H1 (cell line): Measurements from ENCODE around the gene GAK. TPM values are rescaled to one million over a fixed set of nuclear protein-coding genes. Genes with fewer than 3 reads are reported as not detected.

Experiments
- CTCF ChIA-PET: fragments of 300-600 bp; sonication (Branson Sonifier 250); formaldehyde crosslinking; loops from one replicate; lab custom pipeline; 2021; ENCODE audit not compliant: partially characterized antibody; lab: Charles Lee
- POLR2A ChIA-PET: fragments of 300-600 bp; sonication (Branson Sonifier 250); formaldehyde crosslinking; loops from one replicate; lab custom pipeline; 2021; ENCODE audit warnings: inconsistent platforms; ENCODE audit not compliant: partially characterized antibody; lab: Charles Lee
- DNase-seq, 2 experiments: peaks; one replicate each; pipeline versions ENCODE4 v3.0.0 to v3.0.0-alpha.2; 2010 to 2022; ENCODE audit warnings: low spot score in 2 of 2, low read depth in 1 of 2, mixed read lengths in 1 of 2
- FAIRE-seq: peaks from 2 replicates; lab custom pipeline; 2011; peaks lifted over from hg19 to GRCh38; lab: Jason Lieb, UNC
- H2AFZ ChIP-seq: 2 replicates; pipeline ENCODE4 v1.8.1; 2012; ENCODE audit warnings: low read length, inconsistent platforms
- H2AK5ac ChIP-seq: 2 replicates; pipeline ENCODE4 v1.6.1; 2013; ENCODE audit warnings: low read depth, low read length
- H2BK120ac ChIP-seq: replicated peaks from 2 replicates; pipeline ENCODE3; 2013; ENCODE audit warnings: low read depth, low read length, inconsistent platforms
- H2BK12ac ChIP-seq: 2 replicates; pipeline ENCODE4 v1.6.1; 2013; ENCODE audit warnings: low read depth, low read length
- H2BK15ac ChIP-seq: 2 replicates; pipeline ENCODE4 v1.6.1; 2013; ENCODE audit warnings: low read length
- H2BK20ac ChIP-seq: 2 replicates; pipeline ENCODE4 v1.6.1; 2013; ENCODE audit warnings: low read length
- H2BK5ac ChIP-seq: 2 replicates; pipeline ENCODE4 v1.6.1; 2013; ENCODE audit warnings: low read depth, low read length
- H3K14ac ChIP-seq: 2 replicates; pipeline ENCODE4 v1.6.1; 2013; ENCODE audit warnings: inconsistent platforms; ENCODE audit not compliant: insufficient read length
- H3K18ac ChIP-seq: 2 replicates; pipeline ENCODE4 v1.6.1; 2013; ENCODE audit warnings: low read length; ENCODE audit errors: extremely low read depth
- H3K23ac ChIP-seq: 2 replicates; pipeline ENCODE4 v1.6.1; 2013; ENCODE audit warnings: inconsistent platforms; ENCODE audit not compliant: insufficient read length
- H3K23me2 ChIP-seq: 2 replicates; pipeline ENCODE4 v1.6.1; 2013; ENCODE audit warnings: low read depth, low read length
- H3K27ac ChIP-seq: 2 replicates; pipeline ENCODE4 v1.6.1; 2011; ENCODE audit warnings: low read depth, low read length, inconsistent platforms
- H3K27me3 ChIP-seq, 4 experiments: replicated peaks in 1 of 4; 1 replicate in 1 of 4; 2 replicates in 3 of 4; pipeline versions ENCODE4 v1.6.1 to v1.8.1; 2011 to 2013; ENCODE audit warnings: low read length in 3 of 4, mild to moderate bottlenecking in 3 of 4, inconsistent platforms in 2 of 4, mixed read lengths in 2 of 4, moderate library complexity in 1 of 4; ENCODE audit not compliant: control insufficient read depth in 3 of 4, insufficient read depth in 3 of 4; ENCODE audit errors: extremely low read depth in 1 of 4
- H3K36me3 ChIP-seq, 4 experiments: 2 replicates each; pipeline versions ENCODE4 v1.6.1 to v1.8.1; 2011 to 2013; ENCODE audit warnings: mild to moderate bottlenecking in 4 of 4, low read length in 3 of 4, moderate library complexity in 2 of 4, control low read depth in 1 of 4, inconsistent platforms in 1 of 4; ENCODE audit not compliant: insufficient read depth in 4 of 4, control insufficient read depth in 2 of 4
- H3K4ac ChIP-seq: replicated peaks from 2 replicates; pipeline ENCODE3; 2013; ENCODE audit warnings: low read length, low read depth, mixed read lengths, inconsistent platforms; ENCODE audit not compliant: insufficient read length
- H3K4me1 ChIP-seq, 4 experiments: replicated peaks in 1 of 4; 1 replicate in 1 of 4; 2 replicates in 3 of 4; pipeline versions ENCODE4 v1.6.1 to v1.8.1; 2011 to 2013; ENCODE audit warnings: low read length in 3 of 4, inconsistent platforms in 2 of 4, mixed read lengths in 1 of 4; ENCODE audit not compliant: insufficient read depth in 4 of 4, control insufficient read depth in 3 of 4
- H3K4me2 ChIP-seq, 2 experiments: 2 replicates each; pipeline versions ENCODE4 v1.6.1 to v1.8.1; 2011 to 2013; ENCODE audit warnings: low read depth in 2 of 2, low read length in 2 of 2, control low read depth in 1 of 2, inconsistent platforms in 1 of 2, mild to moderate bottlenecking in 1 of 2; ENCODE audit not compliant: insufficient read depth in 1 of 2
- H3K4me3 ChIP-seq, 4 experiments: fragments of 200-600, 300-600 bp in 1 of 4; sonication (generic), shearing (Covaris generic), sonication (Bioruptor Twin) in 1 of 4; 2 replicates each; pipeline versions ENCODE4 v1.5.1 to v1.8.1; 2011 to 2016; ENCODE audit warnings: low read length in 4 of 4, low read depth in 3 of 4, control low read depth in 2 of 4, inconsistent platforms in 2 of 4, mild to moderate bottlenecking in 2 of 4, mixed read lengths in 1 of 4, moderate library complexity in 1 of 4; ENCODE audit not compliant: insufficient read depth in 2 of 4; ENCODE audit errors: extremely low read depth in 1 of 4
- H3K56ac ChIP-seq: replicated peaks from 2 replicates; pipeline ENCODE3; 2013; ENCODE audit warnings: low read depth, mild to moderate bottlenecking, mixed read lengths, low read length, inconsistent platforms; ENCODE audit not compliant: insufficient read length
- H3K79me1 ChIP-seq: 2 replicates; pipeline ENCODE4 v1.6.1; 2013; ENCODE audit warnings: low read depth, low read length, control low read depth
- H3K79me2 ChIP-seq, 2 experiments: 2 replicates each; pipeline versions ENCODE4 v1.6.1 to v1.8.1; 2012 to 2013; ENCODE audit warnings: low read length in 2 of 2, mild to moderate bottlenecking in 2 of 2, inconsistent platforms in 1 of 2; ENCODE audit not compliant: insufficient read depth in 2 of 2, control insufficient read depth in 1 of 2
- H3K9ac ChIP-seq, 4 experiments: replicated peaks in 1 of 4; 1 replicate in 1 of 4; 2 replicates in 3 of 4; pipeline versions ENCODE4 v1.6.1 to v1.8.1; 2011 to 2013; ENCODE audit warnings: low read depth in 3 of 4, low read length in 3 of 4, control low read depth in 2 of 4, mild to moderate bottlenecking in 2 of 4, moderate library complexity in 2 of 4, inconsistent platforms in 1 of 4; ENCODE audit errors: extremely low read depth in 1 of 4
- H3K9me3 ChIP-seq, 2 experiments: 2 replicates each; pipeline versions ENCODE4 v1.6.1 to v1.8.1; 2012 to 2013; ENCODE audit warnings: mild to moderate bottlenecking in 2 of 2, moderate library complexity in 2 of 2, control low read depth in 1 of 2, inconsistent platforms in 1 of 2, low read depth in 1 of 2, low read length in 1 of 2, mixed read lengths in 1 of 2; ENCODE audit not compliant: insufficient read depth in 2 of 2
- H4K20me1 ChIP-seq, 2 experiments: replicated peaks in 1 of 2; 2 replicates each; pipeline versions ENCODE3 to v1.8.1; 2011 to 2013; ENCODE audit warnings: inconsistent platforms in 2 of 2, low read length in 2 of 2, mild to moderate bottlenecking in 1 of 2; ENCODE audit not compliant: insufficient read depth in 2 of 2, control insufficient read depth in 1 of 2
- H4K5ac ChIP-seq: 2 replicates; pipeline ENCODE4 v1.6.1; 2013; ENCODE audit warnings: low read length, low read depth, mixed read lengths, inconsistent platforms; ENCODE audit not compliant: insufficient read length
- H4K8ac ChIP-seq: 2 replicates; pipeline ENCODE4 v1.8.0; 2013; ENCODE audit warnings: mild to moderate bottlenecking, moderate library complexity, low read length, inconsistent platforms; ENCODE audit not compliant: insufficient read depth; ENCODE audit errors: extremely low read depth
- H4K91ac ChIP-seq: replicated peaks from 2 replicates; pipeline ENCODE3; 2013; ENCODE audit warnings: low read length, mixed read lengths, inconsistent platforms; ENCODE audit not compliant: insufficient read length
- ATF3 ChIP-seq: IDR thresholded peaks from 2 replicates; pipeline ENCODE4 v1.6.1; 2011; ENCODE audit warnings: low read depth, mild to moderate bottlenecking, low read length; ENCODE audit not compliant: insufficient read depth
- CBX5 ChIP-seq: fragments of 300-800, 300-1000 bp; sonication (generic); IDR thresholded peaks from 2 replicates; pipeline ENCODE4 v1.7.1; 2016; ENCODE audit warnings: antibody characterized with exemption, low read length, low read depth
- CBX8 ChIP-seq: fragments of 300-800, 300-1000 bp; sonication (generic); IDR thresholded peaks from 2 replicates; pipeline ENCODE4 v1.7.1; 2016; ENCODE audit warnings: low read depth, low read length, borderline replicate concordance
- CEBPB ChIP-seq: IDR thresholded peaks from 2 replicates; pipeline ENCODE4 v1.6.1; 2012; ENCODE audit warnings: low read depth, low read length
- CHD1 ChIP-seq: IDR thresholded peaks from 2 replicates; pipeline ENCODE4 v1.6.1; 2012; ENCODE audit warnings: low read depth, low read length, improper control_type of control experiment
- EP300 ChIP-seq, 2 experiments: IDR thresholded peaks; 1 replicate in 1 of 2; 2 replicates in 1 of 2; pipeline ENCODE4 v1.6.1; 2011 to 2012; ENCODE audit warnings: low read depth in 2 of 2, low read length in 2 of 2, mild to moderate bottlenecking in 2 of 2, borderline replicate concordance in 1 of 2, inconsistent platforms in 1 of 2, moderate library complexity in 1 of 2
- EZH2 ChIP-seq: fragments of 200-600 bp; sonication (generic); IDR thresholded peaks from 2 replicates; pipeline ENCODE4 v1.7.1; 2012; ENCODE audit warnings: low read depth, mild to moderate bottlenecking, moderate library complexity, low read length, inconsistent platforms; ENCODE audit not compliant: severe bottlenecking
- JUN ChIP-seq: IDR thresholded peaks from 2 replicates; pipeline ENCODE4 v1.6.1; 2011; ENCODE audit warnings: low read depth, mild to moderate bottlenecking, improper control_type of control experiment, low read length
- NANOG ChIP-seq: IDR thresholded peaks from 2 replicates; pipeline ENCODE4 v1.6.1; 2011; ENCODE audit warnings: low read length, low read depth, mild to moderate bottlenecking, inconsistent platforms; ENCODE audit not compliant: insufficient read depth, poor library complexity, severe bottlenecking
- RAD21 ChIP-seq, 2 experiments: IDR thresholded peaks in 1 of 2; conservative IDR thresholded peaks in 1 of 2; 2 replicates each; pipeline ENCODE4 v1.6.1; 2011; ENCODE audit warnings: low read depth in 2 of 2, low read length in 2 of 2, improper control_type of control experiment in 1 of 2, inconsistent platforms in 1 of 2, mild to moderate bottlenecking in 1 of 2, moderate library complexity in 1 of 2
- SRF ChIP-seq: IDR thresholded peaks from 2 replicates; pipeline ENCODE4 v1.6.1; 2011; ENCODE audit warnings: mild to moderate bottlenecking, low read depth, low read length, moderate library complexity
- WGBS, 2 experiments: shearing (Covaris generic) in 1 of 2; methylation state at CpG; one replicate each; pipeline versions ENCODE4 v1.1.6 to v1.1.7; 2013 to 2015; ENCODE audit warnings: low lambda C conversion rate in 2 of 2, mixed read lengths in 2 of 2, inconsistent platforms in 1 of 2, low coverage in 1 of 2, missing lambda C conversion rate in 1 of 2; ENCODE audit not compliant: insufficient replicate concordance in 2 of 2, insufficient coverage in 1 of 2, insufficient read length in 1 of 2; ENCODE audit errors: extremely low coverage in 1 of 2, missing lambda C conversion rate in 1 of 2; 5-methylcytosine and 5-hydroxymethylcytosine counted together
- polyA plus RNA-seq, 7 experiments: library from polyadenylated mRNA; depleted of rRNA in 3 of 7; stranded (reverse) in 5 of 7; unstranded in 2 of 7; fragments of >200 nt in 5 of 7; fragments of 200-250 nt in 2 of 7; gene quantifications; 1 replicate in 5 of 7; 2 replicates in 1 of 7; 4 replicates in 1 of 7; pipeline versions ENCODE4 v1.2.1 to v1.2.3, GENCODE V29; 2011 to 2013; ENCODE audit warnings: missing spikeins in 2 of 7, mixed read lengths in 2 of 7
- total RNA-seq: library from RNA; stranded (reverse); fragmentation: NEBNext Ultra II Directional; extraction: Animal tissue kit (Norgen Biotek cat#: 25700); gene quantifications from 2 replicates; pipeline ENCODE4 v1.2.1, GENCODE V29; 2021

The GAK gene
- total and polyA plus RNA-seq, 2 of the 8 experiments (the other 6 are each of a cell fraction or from before 2014, with no cell fraction given), result 31.5 to 70.8 TPM

DNA sequence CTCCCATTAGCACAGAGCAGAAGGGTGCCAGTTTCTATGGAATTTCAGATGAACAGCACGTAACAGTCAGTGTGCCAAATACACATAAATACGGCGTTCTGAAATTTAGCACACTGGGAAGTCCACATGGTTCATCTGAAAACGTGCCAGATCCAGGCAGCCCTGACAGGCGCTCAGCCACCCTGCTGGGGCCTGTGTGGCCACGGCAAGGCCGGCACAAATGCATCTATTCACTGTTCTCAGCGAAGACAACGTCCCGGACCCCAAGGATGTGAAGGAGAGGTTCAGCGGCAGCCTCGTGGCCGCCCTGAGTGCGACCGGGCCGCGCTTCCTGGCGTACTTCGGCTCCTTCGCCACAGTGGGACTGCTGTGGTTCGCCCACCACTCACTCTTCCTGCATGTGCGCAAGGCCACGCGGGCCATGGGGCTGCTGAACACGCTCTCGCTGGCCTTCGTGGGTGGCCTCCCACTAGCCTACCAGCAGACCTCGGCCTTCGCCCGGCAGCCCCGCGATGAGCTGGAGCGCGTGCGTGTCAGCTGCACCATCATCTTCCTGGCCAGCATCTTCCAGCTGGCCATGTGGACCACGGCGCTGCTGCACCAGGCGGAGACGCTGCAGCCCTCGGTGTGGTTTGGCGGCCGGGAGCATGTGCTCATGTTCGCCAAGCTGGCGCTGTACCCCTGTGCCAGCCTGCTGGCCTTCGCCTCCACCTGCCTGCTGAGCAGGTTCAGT lies 25.6 kb upstream of the GAK start:
- ChIA-PET POLR2A (interaction anchor here (0.6 to 1.3 kb wide), 4 partner anchors 9 to 407 kb away, joined by 3 to 4 read pairs (median 3); no protein-coding TSS in a partner anchor), CTCF (interaction anchor here (1.4 to 1.6 kb wide), 2 partner anchors 9 to 10 kb away, joined by 3 to 4 read pairs; no protein-coding TSS in a partner anchor)
- H3K27ac ChIP-seq, result no peak overlapping the region
- H2BK5ac ChIP-seq, result no peak overlapping the region
- peak overlapping the region; percentile 15 for H4K91ac ChIP-seq
- no peak overlapping the region for H3K4me3 ChIP-seq
- H2BK15ac ChIP-seq, result no peak overlapping the region
- no peak overlapping the region for H3K18ac ChIP-seq
- H3K23me2 ChIP-seq, result no peaks in the 10 kb centered on the region
- no peak for DNase-seq
- FAIRE-seq, result no peak
- H3K4me1 ChIP-seq, result no peaks in the 10 kb centered on the region; a peak in 1 of 7 replicates
- H3K4ac ChIP-seq, result no peak overlapping the region
- H3K23ac ChIP-seq, result no peak overlapping the region
- H4K5ac ChIP-seq, result no peak overlapping the region
- H2AFZ ChIP-seq, result no peak overlapping the region
- no peak overlapping the region for H2BK120ac ChIP-seq
- H3K4me2 ChIP-seq, result no peak overlapping the region
- H3K36me3 ChIP-seq, result no peaks in the 10 kb centered on the region
- H4K20me1 ChIP-seq, result peaks cover 0 to 5% of the 10 kb centered on the region in 2 experiments
- H3K14ac ChIP-seq, result no peak overlapping the region
- H3K9me3 ChIP-seq, result no peaks in the 10 kb centered on the region
- no peak overlapping the region for H3K9ac ChIP-seq
- no peak overlapping the region for H2BK20ac ChIP-seq
- 0 out of 2 replicates have a peak overlapping the region, but pooled peaks have one; percentile 27 for H2BK12ac ChIP-seq
- no peaks in the 10 kb centered on the region for H3K27me3 ChIP-seq
- H2AK5ac ChIP-seq, result no peak overlapping the region
- no peaks in the 10 kb centered on the region for H3K79me2 ChIP-seq
- WGBS, 2 experiments, result 89% methylated on average over 41 of the region's 45 CpGs; no CpG with 5 or more reads in 1 of the 2 experiments
- 0 out of 2 replicates have a peak overlapping the region, but pooled peaks have one; percentile 68 for H4K8ac ChIP-seq
- H3K79me1 ChIP-seq, result no peaks in the 10 kb centered on the region
- no peak overlapping the region for H3K56ac ChIP-seq
- TF ChIP-seq RAD21 (IDR thresholded peaks at IDR 0.05 in 1 of 2, conservative IDR thresholded peaks at IDR 0.05 in 1 of 2; ENCODE audit: low read depth in 2 of 2, low read length in 2 of 2) (no peak), NANOG (no peak), SRF (no peak), JUN (no peak), CHD1 (no peak), CEBPB (no peak), ATF3 (no peak), CBX8 (no peak), EZH2 (no peak), EP300 (IDR thresholded peaks at IDR 0.05; ENCODE audit: borderline replicate concordance in 1 of 2, low read depth in 2 of 2, low read length in 2 of 2) (no peak), CBX5 (no peak)
